ENCODE measurements around the gene AP3D1. TPM values are rescaled to one million over a fixed set of nuclear protein-coding genes. Genes with fewer than 3 reads are reported as not detected.

Gene AP3D1
- total RNA-seq, 1 donor from 2014 or later, result 162 TPM

DNA sequence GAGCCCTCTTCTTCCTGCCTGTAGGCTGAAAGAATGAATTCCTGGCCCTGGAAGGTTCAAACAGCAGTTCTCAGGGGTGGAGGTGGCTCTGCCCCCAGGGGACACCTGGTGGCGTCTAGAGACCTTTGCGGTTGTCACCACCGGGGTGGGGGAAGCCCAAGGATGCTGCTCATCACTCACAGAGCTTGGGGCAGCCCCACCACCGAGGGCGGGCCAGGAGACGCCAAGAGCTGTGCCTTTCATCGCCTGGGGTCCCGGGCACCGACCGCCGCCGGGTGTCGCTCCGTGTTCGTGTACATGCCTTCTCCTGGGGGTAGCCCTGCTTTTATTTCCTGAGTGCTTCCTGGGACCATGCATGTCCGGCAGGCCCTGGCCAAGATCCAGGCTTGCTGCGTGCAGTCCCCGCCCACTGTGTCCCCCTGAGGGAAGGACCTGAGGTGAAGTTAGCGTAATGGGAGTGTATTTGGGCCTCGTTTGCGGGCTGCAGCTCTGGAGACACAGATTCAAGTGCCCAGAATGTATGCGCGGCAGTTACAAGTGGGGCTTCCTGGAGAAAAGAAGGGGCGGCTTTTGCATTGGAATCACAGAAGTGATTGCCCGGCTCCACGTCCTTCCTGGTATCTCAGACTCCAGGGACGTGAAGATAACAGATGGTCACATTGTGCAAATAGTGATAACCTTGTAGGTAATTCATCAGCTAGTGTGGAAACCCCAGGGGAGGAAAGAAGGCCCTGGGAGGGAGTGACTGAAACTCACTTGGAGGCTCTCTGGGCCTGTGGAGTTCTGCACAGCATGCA is 20.2 kb upstream of the AP3D1 start:
- Mint-ChIP-seq H3K27ac (ENCODE audit: unreplicated experiment) (no peak overlapping the region), H3K9me3 (ENCODE audit: unreplicated experiment) (no peaks in the 10 kb centered on the region), H3K36me3 (ENCODE audit: low read depth, unreplicated experiment) (no peaks in the 10 kb centered on the region), H3K27me3 (ENCODE audit: low read depth, unreplicated experiment) (no peaks in the 10 kb centered on the region), H3K4me1 (ENCODE audit: low read depth, unreplicated experiment) (peaks cover 33% of the 10 kb centered on the region), H3K4me3 (ENCODE audit: unreplicated experiment) (peak overlapping the region; percentile 20)
- TF ChIP-seq, protein P1, sequence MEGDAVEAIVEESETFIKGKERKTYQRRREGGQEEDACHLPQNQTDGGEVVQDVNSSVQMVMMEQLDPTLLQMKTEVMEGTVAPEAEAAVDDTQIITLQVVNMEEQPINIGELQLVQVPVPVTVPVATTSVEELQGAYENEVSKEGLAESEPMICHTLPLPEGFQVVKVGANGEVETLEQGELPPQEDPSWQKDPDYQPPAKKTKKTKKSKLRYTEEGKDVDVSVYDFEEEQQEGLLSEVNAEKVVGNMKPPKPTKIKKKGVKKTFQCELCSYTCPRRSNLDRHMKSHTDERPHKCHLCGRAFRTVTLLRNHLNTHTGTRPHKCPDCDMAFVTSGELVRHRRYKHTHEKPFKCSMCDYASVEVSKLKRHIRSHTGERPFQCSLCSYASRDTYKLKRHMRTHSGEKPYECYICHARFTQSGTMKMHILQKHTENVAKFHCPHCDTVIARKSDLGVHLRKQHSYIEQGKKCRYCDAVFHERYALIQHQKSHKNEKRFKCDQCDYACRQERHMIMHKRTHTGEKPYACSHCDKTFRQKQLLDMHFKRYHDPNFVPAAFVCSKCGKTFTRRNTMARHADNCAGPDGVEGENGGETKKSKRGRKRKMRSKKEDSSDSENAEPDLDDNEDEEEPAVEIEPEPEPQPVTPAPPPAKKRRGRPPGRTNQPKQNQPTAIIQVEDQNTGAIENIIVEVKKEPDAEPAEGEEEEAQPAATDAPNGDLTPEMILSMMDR (IDR thresholded peaks at IDR 0.05; ENCODE audit: insufficient read depth, low read depth, low read length), result no peak
- no peak for TF ChIP-seq EZH2 (IDR thresholded peaks at IDR 0.05; ENCODE audit: insufficient read depth, low read length)
- H3K4me2 ChIP-seq (ENCODE audit: low read length), result peak overlapping the region; percentile 36
- no peaks in the 10 kb centered on the region for H3K27me3 ChIP-seq (ENCODE audit: insufficient read depth, low read length)
- no peaks in the 10 kb centered on the region for H3K36me3 ChIP-seq (ENCODE audit: insufficient read depth, low read length)
- no peak for DNase-seq (ENCODE audit: low read depth)
- H2AFZ ChIP-seq (ENCODE audit: low read depth, low read length), result no peak overlapping the region
- H3K79me2 ChIP-seq (ENCODE audit: insufficient read depth, low read length), result peaks cover 96% of the 10 kb centered on the region
- H3K27ac ChIP-seq (ENCODE audit: low read depth, low read length), result peak overlapping the region; percentile 23
- H3K9me3 ChIP-seq (ENCODE audit: insufficient read depth, low read depth, low read length), result no peaks in the 10 kb centered on the region
- peaks cover 88% of the 10 kb centered on the region for H4K20me1 ChIP-seq (ENCODE audit: insufficient read depth, low read length)
- peak overlapping the region; percentile 4 for H3K9ac ChIP-seq (ENCODE audit: low read length)
- no peak overlapping the region for H3K4me3 ChIP-seq (ENCODE audit: insufficient read depth, low read depth, low read length)
- peaks cover 56% of the 10 kb centered on the region for H3K4me1 ChIP-seq (ENCODE audit: insufficient read depth, low read length)
- no peak for FAIRE-seq

DNA sequence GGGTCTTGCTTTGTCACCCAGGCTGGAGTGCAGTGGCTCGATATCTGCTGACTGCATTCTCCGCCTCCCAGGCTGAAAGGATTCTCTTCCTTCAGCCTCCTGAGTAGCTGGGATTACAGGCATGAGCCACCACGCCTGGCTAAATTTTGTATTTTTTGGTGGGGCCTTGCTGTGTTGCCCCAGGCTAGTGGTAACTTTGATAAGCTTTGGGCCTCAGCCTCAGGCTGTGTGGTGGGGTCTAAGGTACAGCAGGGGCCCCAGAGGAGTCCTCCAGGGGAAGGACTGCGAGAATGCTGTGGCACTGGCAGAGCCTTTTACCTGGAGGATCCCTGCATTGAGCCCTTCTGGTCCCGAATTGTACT is 19.6 kb upstream of the AP3D1 start:
- Histone ChIP-seq H3K9ac (ENCODE audit: low read length) (peak overlapping the region; percentile 25), H3K4me3 (ENCODE audit: insufficient read depth, low read depth, low read length) (no peak overlapping the region), H3K4me1 (ENCODE audit: insufficient read depth, low read length) (peaks cover 51% of the 10 kb centered on the region), H3K27me3 (ENCODE audit: insufficient read depth, low read length) (no peaks in the 10 kb centered on the region), H2AFZ (ENCODE audit: low read depth, low read length) (no peak overlapping the region), H3K27ac (ENCODE audit: low read depth, low read length) (no peak overlapping the region), H3K79me2 (ENCODE audit: insufficient read depth, low read length) (peaks cover 96% of the 10 kb centered on the region), H4K20me1 (ENCODE audit: insufficient read depth, low read length) (peaks cover 86% of the 10 kb centered on the region), H3K36me3 (ENCODE audit: insufficient read depth, low read length) (no peaks in the 10 kb centered on the region), H3K4me2 (ENCODE audit: low read length) (peak overlapping the region; percentile 36), H3K9me3 (ENCODE audit: insufficient read depth, low read depth, low read length) (no peaks in the 10 kb centered on the region)
- DNase-seq (ENCODE audit: low read depth), result no peak
- Mint-ChIP-seq H3K4me3 (ENCODE audit: unreplicated experiment) (no peak overlapping the region), H3K27me3 (ENCODE audit: low read depth, unreplicated experiment) (no peaks in the 10 kb centered on the region), H3K27ac (ENCODE audit: unreplicated experiment) (peak overlapping the region; percentile 64), H3K36me3 (ENCODE audit: low read depth, unreplicated experiment) (no peaks in the 10 kb centered on the region), H3K4me1 (ENCODE audit: low read depth, unreplicated experiment) (peaks cover 30% of the 10 kb centered on the region), H3K9me3 (ENCODE audit: unreplicated experiment) (no peaks in the 10 kb centered on the region)
- FAIRE-seq, result no peak
- TF ChIP-seq EZH2 (IDR thresholded peaks at IDR 0.05; ENCODE audit: insufficient read depth, low read length), result no peak
- TF ChIP-seq, protein P1 (IDR thresholded peaks at IDR 0.05; ENCODE audit: insufficient read depth, low read depth, low read length), result no peak

DNA sequence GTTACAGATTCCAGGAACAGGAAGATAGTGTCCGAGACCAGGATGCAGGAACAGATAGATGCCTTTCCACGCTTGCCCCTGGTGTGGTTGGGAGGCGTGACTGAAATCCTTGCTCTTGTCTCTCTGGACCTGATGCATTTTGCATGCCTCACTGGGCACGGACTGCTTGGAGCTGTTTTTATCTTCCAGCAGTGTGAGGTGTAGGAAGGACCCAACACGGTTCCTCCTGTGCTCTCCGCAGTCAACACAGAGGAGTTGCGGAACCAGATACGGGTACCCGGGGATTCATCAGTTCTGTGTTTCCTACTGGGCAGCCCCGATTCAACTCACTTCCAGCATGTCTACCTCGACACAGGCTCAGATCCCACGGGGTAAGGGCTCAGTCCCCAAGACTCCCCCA is 18.9 kb upstream of the AP3D1 start:
- H3K27ac Mint-ChIP-seq (ENCODE audit: unreplicated experiment), result peak overlapping the region; percentile 64
- Histone ChIP-seq H4K20me1 (ENCODE audit: insufficient read depth, low read length) (peaks cover 86% of the 10 kb centered on the region), H3K4me1 (ENCODE audit: insufficient read depth, low read length) (peaks cover 51% of the 10 kb centered on the region), H3K36me3 (ENCODE audit: insufficient read depth, low read length) (no peaks in the 10 kb centered on the region), H3K9me3 (ENCODE audit: insufficient read depth, low read depth, low read length) (no peaks in the 10 kb centered on the region), H3K79me2 (ENCODE audit: insufficient read depth, low read length) (peaks cover 96% of the 10 kb centered on the region), H3K4me2 (ENCODE audit: low read length) (peak overlapping the region; percentile 36), H3K9ac (ENCODE audit: low read length) (peak overlapping the region; percentile 25), H3K27ac (ENCODE audit: low read depth, low read length) (peak overlapping the region; percentile 83), H2AFZ (ENCODE audit: low read depth, low read length) (no peak overlapping the region), H3K27me3 (ENCODE audit: insufficient read depth, low read length) (no peaks in the 10 kb centered on the region), H3K4me3 (ENCODE audit: insufficient read depth, low read depth, low read length) (no peak overlapping the region)
- no peak for TF ChIP-seq EZH2 (IDR thresholded peaks at IDR 0.05; ENCODE audit: insufficient read depth, low read length)
- TF ChIP-seq, protein P1 (IDR thresholded peaks at IDR 0.05; ENCODE audit: insufficient read depth, low read depth, low read length), result no peak
- no peaks in the 10 kb centered on the region for H3K9me3 Mint-ChIP-seq (ENCODE audit: unreplicated experiment)
- FAIRE-seq (no peak), DNase-seq (ENCODE audit: low read depth) (no peak)
- H3K4me1 Mint-ChIP-seq (ENCODE audit: low read depth, unreplicated experiment), result peaks cover 32% of the 10 kb centered on the region
- no peaks in the 10 kb centered on the region for H3K36me3 Mint-ChIP-seq (ENCODE audit: low read depth, unreplicated experiment)
- no peaks in the 10 kb centered on the region for H3K27me3 Mint-ChIP-seq (ENCODE audit: low read depth, unreplicated experiment)
- H3K4me3 Mint-ChIP-seq (ENCODE audit: unreplicated experiment), result peak overlapping the region; percentile 50

Data from astrocyte (in vitro differentiated cells and primary cell).